Naive thymus-derived CD4-positive, alpha-beta T cell (primary cell): Measurements from ENCODE around the gene PTDSS2. TPM values are rescaled to one million over a fixed set of nuclear protein-coding genes. Genes with fewer than 3 reads are reported as not detected.

Experiments used
- ATAC-seq: fragments of 150-1000 bp; cut with Tn5 transposase; 2 replicates; pipeline ENCODE4 v1.10.0; 2021; ENCODE audit warnings: mild to moderate bottlenecking, moderate library complexity
- CTCF ChIA-PET: fragments of 350-600 bp; sonication (Branson Sonifier 250); formaldehyde crosslinking; loops from one replicate; lab custom pipeline; 2021; ENCODE audit warnings: antibody characterized with exemption; lab: Charles Lee
- POLR2A ChIA-PET: fragments of 350-600 bp; sonication (Branson Sonifier 250); formaldehyde crosslinking; loops from one replicate; lab custom pipeline; 2021; ENCODE audit warnings: antibody characterized with exemption, inconsistent platforms; lab: Charles Lee
- DNase-seq, 9 donors: peaks; one replicate each; pipeline versions ENCODE4 v3.0.0 to v3.0.0-alpha.2; 2020 to 2022; ENCODE audit warnings: mixed read lengths in 1 of 9
- H3K27ac ChIP-seq: one replicate; pipeline ENCODE4 v1.7.0; 2013; ENCODE audit warnings: mild to moderate bottlenecking, low read depth, low read length, moderate library complexity
- H3K27me3 ChIP-seq, 2 donors: one replicate each; pipeline ENCODE4 v1.7.0; 2013; ENCODE audit warnings: low read length in 2 of 2, mild to moderate bottlenecking in 2 of 2, moderate library complexity in 2 of 2; ENCODE audit not compliant: control insufficient read depth in 2 of 2, insufficient read depth in 2 of 2
- H3K36me3 ChIP-seq, 3 experiments: 1 replicate in 2 of 3; 2 replicates in 1 of 3; pipeline ENCODE4 v1.7.0; 2013; ENCODE audit warnings: low read length in 3 of 3, mild to moderate bottlenecking in 3 of 3, moderate library complexity in 1 of 3; ENCODE audit not compliant: insufficient read depth in 3 of 3, control insufficient read depth in 2 of 3
- H3K4me1 ChIP-seq, 2 donors: one replicate each; pipeline ENCODE4 v1.7.0; 2013; ENCODE audit warnings: low read length in 2 of 2, mild to moderate bottlenecking in 2 of 2, moderate library complexity in 1 of 2; ENCODE audit not compliant: control insufficient read depth in 2 of 2, insufficient read depth in 2 of 2
- H3K4me3 ChIP-seq: 2 replicates; pipeline ENCODE4 v1.7.0; 2013; ENCODE audit warnings: mild to moderate bottlenecking, low read length
- H3K9me3 ChIP-seq, 3 experiments: 1 replicate in 2 of 3; 2 replicates in 1 of 3; pipeline ENCODE4 v1.7.0; 2013; ENCODE audit warnings: low read length in 3 of 3; ENCODE audit not compliant: control insufficient read depth in 2 of 3
- H3K27ac Mint-ChIP-seq, 9 donors: one replicate each; pipeline ENCODE4 v1.8.0; 2020 to 2022; ENCODE audit warnings: mixed read lengths in 9 of 9, mild to moderate bottlenecking in 8 of 9, moderate library complexity in 5 of 9, inconsistent platforms in 2 of 9
- H3K27me3 Mint-ChIP-seq, 5 donors: one replicate each; pipeline ENCODE4 v1.8.0; 2021 to 2022; ENCODE audit warnings: mixed read lengths in 5 of 5, mild to moderate bottlenecking in 1 of 5
- H3K36me3 Mint-ChIP-seq, 5 donors: one replicate each; pipeline ENCODE4 v1.8.0; 2020 to 2022; ENCODE audit warnings: mixed read lengths in 5 of 5, mild to moderate bottlenecking in 3 of 5, inconsistent platforms in 1 of 5
- H3K4me1 Mint-ChIP-seq, 7 donors: one replicate each; pipeline ENCODE4 v1.8.0; 2020 to 2022; ENCODE audit warnings: mixed read lengths in 7 of 7, mild to moderate bottlenecking in 3 of 7, inconsistent platforms in 1 of 7
- H3K4me3 Mint-ChIP-seq, 10 donors: one replicate each; pipeline ENCODE4 v1.8.0; 2020 to 2022; ENCODE audit warnings: mild to moderate bottlenecking in 10 of 10, mixed read lengths in 10 of 10, moderate library complexity in 6 of 10, inconsistent platforms in 2 of 10
- H3K9me3 Mint-ChIP-seq, 11 donors: one replicate each; pipeline ENCODE4 v1.8.0; 2020 to 2022; ENCODE audit warnings: mixed read lengths in 11 of 11, mild to moderate bottlenecking in 4 of 11, inconsistent platforms in 1 of 11, moderate library complexity in 1 of 11
- intact Hi-C, 2 donors: fragments of 100-400 bp; cut with micrococcal nuclease; formaldehyde crosslinking; loops; one replicate each; pipeline ENCODE4 v1.15.1; 2023
- polyA plus RNA-seq, 2 donors: library from polyadenylated mRNA; unstranded; fragments of 300-500 nt; fragmentation: Illumina TruSeq; gene quantifications; one replicate each; pipeline ENCODE4 v1.2.3, GENCODE V29; 2021
- total RNA-seq, 6 experiments: library from RNA in 5 of 6; stranded (reverse) in 5 of 6; gene quantifications; 1 replicate in 5 of 6; 2 replicates in 1 of 6; pipeline ENCODE4 v1.2.3 and lab custom pipeline; 2021 to 2026

The PTDSS2 gene
- total and polyA plus RNA-seq, 7 experiments from 2014 or later, result 9.0 to 27.7 (median 19.4) TPM

- CTCF ChIA-PET, result interaction anchor here (0.9 to 1.3 kb wide), 2 partner anchors 36 to 184 kb away, joined by 3 read pairs; no protein-coding TSS in a partner anchor
- peak overlapping the region; percentile 92 for H3K4me3 ChIP-seq
- H3K27me3 ChIP-seq, result no peaks in the 10 kb centered on the region
- POLR2A ChIA-PET, result interaction anchor here (0.6 to 5.2 kb wide), 4 partner anchors 27 to 391 kb away, joined by 3 to 93 read pairs (median 3); partner anchors contain the start of gene PTDSS2
- peaks cover 0 to 11% (median 0%) of the 10 kb centered on the region in 5 donors for H3K36me3 Mint-ChIP-seq
- peaks cover 0 to 2% (median 0%) of the 10 kb centered on the region in 11 donors for H3K9me3 Mint-ChIP-seq
- H3K4me3 Mint-ChIP-seq, result peak overlapping the region; percentile 82 to 100 (median 95)
- peaks cover 16 to 21% of the 10 kb centered on the region in 2 donors for H3K4me1 ChIP-seq
- peaks cover 0 to 21% (median 0%) of the 10 kb centered on the region in 3 experiments for H3K36me3 ChIP-seq
- no peaks in the 10 kb centered on the region for H3K9me3 ChIP-seq
- H3K27me3 Mint-ChIP-seq, result no peaks in the 10 kb centered on the region
- H3K27ac ChIP-seq, result peak overlapping the region; percentile 61
- no peak for ATAC-seq
- intact Hi-C loops, result loop anchor here in 1 of 2 donors (10.0 kb wide), 2 partner anchors 282 to 382 kb away; partner anchors contain the start of genes CEND1, DEAF1, SLC25A22 and TMEM80
- H3K4me1 Mint-ChIP-seq, result peaks cover 14 to 33% (median 26%) of the 10 kb centered on the region in 7 donors
- peak overlapping the region in 3 of 9 donors; percentile 79 to 88 (median 85) for H3K27ac Mint-ChIP-seq
- peak in 2 of 9 donors; percentile 10 to 20 for DNase-seq
Measured at GRCh38 chr11:412641-413119, 37.4 kb upstream of the PTDSS2 start.

DNA sequence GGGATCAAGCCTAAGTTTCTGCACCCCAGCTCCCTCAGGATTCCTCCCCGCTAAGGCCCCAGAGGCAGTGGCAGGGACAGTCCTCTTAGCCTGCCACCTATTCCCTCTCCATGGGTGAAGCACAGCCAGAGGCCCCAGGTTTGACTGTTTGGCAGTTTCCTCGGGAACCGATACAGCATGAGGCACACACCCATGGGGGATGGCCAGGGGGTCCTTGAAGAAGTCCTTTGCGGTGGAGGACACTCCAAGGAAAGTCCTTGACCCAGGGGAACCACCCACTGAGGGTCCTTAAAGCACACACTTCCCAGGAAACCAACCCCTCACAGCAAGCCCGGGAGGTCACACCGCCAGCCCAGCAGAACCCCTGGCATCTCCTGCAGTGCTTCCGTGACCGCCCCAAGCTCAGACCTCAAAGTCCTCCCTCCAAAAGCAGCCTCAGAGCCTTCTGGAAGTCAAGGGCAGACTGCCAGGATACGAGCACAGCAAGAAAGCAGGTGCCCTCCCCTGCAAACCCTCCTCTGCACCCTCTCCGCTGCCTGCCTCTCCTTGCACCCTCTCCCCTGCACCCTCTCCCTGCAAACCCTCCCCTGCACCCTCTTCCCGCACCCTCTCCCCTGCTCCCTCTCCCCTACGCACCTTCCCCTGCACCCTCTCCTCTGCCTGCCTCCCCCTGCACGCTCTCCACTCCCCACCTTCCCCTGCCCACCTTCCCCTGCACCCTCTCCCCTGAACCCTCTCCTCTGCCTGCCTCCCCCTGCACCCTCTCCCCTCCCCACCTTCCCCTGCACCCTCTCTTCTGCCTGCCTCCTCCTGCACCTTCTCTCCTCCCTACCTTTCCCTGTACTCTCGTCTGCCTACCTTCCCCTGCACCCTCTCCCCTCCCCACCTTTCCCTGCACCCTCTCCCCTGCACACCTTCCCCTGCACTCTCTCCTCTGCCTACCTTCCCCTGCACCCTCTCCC is 36.7 kb upstream of the PTDSS2 start:
- CTCF ChIA-PET, result interaction anchor here (0.9 to 1.3 kb wide), 2 partner anchors 35 to 185 kb away, joined by 3 read pairs; no protein-coding TSS in a partner anchor
- intact Hi-C loops, result loop anchor here (2.0 to 10.0 kb wide), 5 partner anchors 93 to 381 kb away; partner anchors contain the start of genes BET1L (in 1 of the 2), CEND1 (in 1 of the 2), DEAF1 (in 1 of the 2) and PSMD13 (in 1 of the 2)
- no peaks in the 10 kb centered on the region for H3K27me3 Mint-ChIP-seq
- peak overlapping the region; percentile 92 for H3K4me3 ChIP-seq
- peaks cover 14 to 37% (median 26%) of the 10 kb centered on the region in 7 donors for H3K4me1 Mint-ChIP-seq
- peaks cover 11 to 21% of the 10 kb centered on the region in 2 donors for H3K4me1 ChIP-seq
- H3K27ac ChIP-seq, result peak overlapping the region; percentile 61
- H3K9me3 ChIP-seq, result no peaks in the 10 kb centered on the region
- H3K36me3 Mint-ChIP-seq, result peaks cover 0 to 11% (median 0%) of the 10 kb centered on the region in 5 donors
- no peaks in the 10 kb centered on the region for H3K27me3 ChIP-seq
- POLR2A ChIA-PET, result interaction anchor here (0.6 to 5.2 kb wide), 10 partner anchors 17 to 206 kb away, joined by 3 to 93 read pairs (median 6); partner anchors contain the start of genes BET1L, PTDSS2 and RIC8A
- peak overlapping the region; percentile 82 to 100 (median 95) for H3K4me3 Mint-ChIP-seq
- ATAC-seq (no peak), DNase-seq (peak in 4 of 9 donors; percentile 5 to 54 (median 36))
- H3K27ac Mint-ChIP-seq, result peak overlapping the region in 7 of 9 donors; percentile 42 to 88 (median 80)
- peaks cover 0 to 19% (median 0%) of the 10 kb centered on the region in 3 experiments for H3K36me3 ChIP-seq
- peaks cover 0 to 2% (median 0%) of the 10 kb centered on the region in 11 donors for H3K9me3 Mint-ChIP-seq

- Mint-ChIP-seq H3K27me3 (no peaks in the 10 kb centered on the region), H3K27ac (peak overlapping the region; percentile 78 to 97 (median 90)), H3K4me3 (peak overlapping the region; percentile 94 to 100 (median 96)), H3K9me3 (peaks cover 0 to 2% (median 0%) of the 10 kb centered on the region in 11 donors), H3K4me1 (peaks cover 14 to 37% (median 20%) of the 10 kb centered on the region in 7 donors), H3K36me3 (peaks cover 0 to 11% (median 0%) of the 10 kb centered on the region in 5 donors)
- ChIA-PET POLR2A (interaction anchor here (0.6 to 5.2 kb wide), 19 partner anchors 9 to 208 kb away, joined by 3 to 93 read pairs (median 5); partner anchors contain the start of genes ANO9, BET1L, PTDSS2 and RIC8A), CTCF (interaction anchor here (0.8 to 3.2 kb wide), 5 partner anchors 29 to 87 kb away, joined by 3 to 16 read pairs (median 7); partner anchors contain the start of gene PTDSS2)
- peaks cover 0 to 10% (median 0%) of the 10 kb centered on the region in 3 experiments for H3K36me3 ChIP-seq
- H3K9me3 ChIP-seq, result no peaks in the 10 kb centered on the region
- ATAC-seq (peak; percentile 35), DNase-seq (peak in 2 of 9 donors; percentile 17 to 41)
- H3K27ac ChIP-seq, result peak overlapping the region; percentile 75
- H3K4me1 ChIP-seq, result peaks cover 11 to 21% of the 10 kb centered on the region in 2 donors
- peak overlapping the region; percentile 92 for H3K4me3 ChIP-seq
- no peaks in the 10 kb centered on the region for H3K27me3 ChIP-seq
- intact Hi-C loops, result loop anchor here (2.0 to 10.0 kb wide), 5 partner anchors 92 to 380 kb away; partner anchors contain the start of genes BET1L (in 1 of the 2), CEND1 (in 1 of the 2), DEAF1 (in 1 of the 2) and PSMD13 (in 1 of the 2)
Measured at GRCh38 chr11:414318-414857, 35.7 kb upstream of the PTDSS2 start.

GRCh38 chr11:415640-416041 is 34.4 kb upstream of the PTDSS2 start:
- peak overlapping the region; percentile 94 to 100 (median 96) for H3K4me3 Mint-ChIP-seq
- H3K27ac ChIP-seq, result peak overlapping the region; percentile 75
- H3K4me1 Mint-ChIP-seq, result peaks cover 10 to 37% (median 17%) of the 10 kb centered on the region in 7 donors
- H3K36me3 ChIP-seq, result no peaks in the 10 kb centered on the region
- H3K4me3 ChIP-seq, result peak overlapping the region; percentile 92
- peak overlapping the region; percentile 78 to 97 (median 90) for H3K27ac Mint-ChIP-seq
- H3K27me3 ChIP-seq, result no peaks in the 10 kb centered on the region
- DNase-seq, result peak in 2 of 9 donors; percentile 9 to 41
- CTCF ChIA-PET, result interaction anchor here (0.5 to 3.2 kb wide), 8 partner anchors 8 to 103 kb away, joined by 3 to 16 read pairs (median 5); partner anchors contain the start of gene PTDSS2
- no peak for ATAC-seq
- H3K9me3 Mint-ChIP-seq, result peaks cover 0 to 2% (median 0%) of the 10 kb centered on the region in 11 donors
- no peaks in the 10 kb centered on the region for H3K27me3 Mint-ChIP-seq
- peaks cover 0 to 11% (median 0%) of the 10 kb centered on the region in 5 donors for H3K36me3 Mint-ChIP-seq
- intact Hi-C loops, result loop anchor here (1.0 to 10.0 kb wide), 10 partner anchors 8 to 379 kb away; partner anchors contain the start of genes BET1L (in 1 of the 2), CEND1 (in 1 of the 2), DEAF1 (in 1 of the 2) and IFITM1 (in 1 of the 2)
- H3K4me1 ChIP-seq, result peaks cover 11 to 21% of the 10 kb centered on the region in 2 donors
- POLR2A ChIA-PET, result interaction anchor here (0.9 to 5.2 kb wide), 17 partner anchors 9 to 390 kb away, joined by 3 to 93 read pairs (median 9); partner anchors contain the start of genes ANO9, BET1L, PTDSS2 and RIC8A
- no peaks in the 10 kb centered on the region for H3K9me3 ChIP-seq

DNA sequence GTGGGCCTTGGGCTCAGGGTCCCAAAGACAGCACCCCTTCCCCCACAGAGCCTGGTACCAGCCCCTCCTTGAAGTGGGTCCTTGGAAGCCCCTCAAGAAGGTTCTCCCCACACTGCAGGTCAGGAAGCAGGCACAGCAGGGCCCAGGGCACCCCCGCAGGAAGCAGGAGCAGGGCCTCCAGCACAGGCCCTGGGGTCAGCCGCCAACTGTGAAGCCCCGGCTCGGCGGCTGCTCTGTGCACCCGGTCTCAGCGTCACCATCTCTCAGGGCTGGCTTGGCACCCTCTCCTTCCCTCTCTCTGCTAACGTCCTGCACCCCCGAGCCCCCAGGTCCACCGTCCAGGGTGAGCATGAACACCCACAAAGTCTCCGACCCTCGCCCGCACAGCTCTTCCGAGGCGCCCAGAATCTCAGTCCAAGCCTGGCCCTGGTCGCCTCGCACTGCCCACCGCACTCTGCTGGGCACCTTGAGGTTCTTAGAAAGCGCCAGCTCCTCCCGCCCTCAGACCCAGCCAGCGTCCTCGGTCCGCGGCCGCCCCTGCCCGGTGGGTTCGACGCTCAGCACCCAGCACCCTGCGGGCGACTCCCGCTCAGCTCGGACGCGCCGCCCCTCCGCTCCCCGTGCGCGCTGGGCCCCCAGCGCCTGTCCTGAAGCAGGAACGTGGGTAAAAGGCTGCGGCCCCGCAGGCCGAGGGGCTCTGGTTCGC is 33.9 kb upstream of the PTDSS2 start:
- intact Hi-C loops, result loop anchor here (5.0 to 10.0 kb wide), 4 partner anchors 104 to 379 kb away; partner anchors contain the start of genes CEND1 (in 1 of the 2), DEAF1 (in 1 of the 2), IFITM1 (in 1 of the 2) and IFITM2 (in 1 of the 2)
- ATAC-seq, result peak; percentile 1

More for the DNA sequence above, 33.9 kb upstream of the PTDSS2 start:
- H3K27me3 ChIP-seq, result no peaks in the 10 kb centered on the region
- H3K9me3 ChIP-seq, result no peaks in the 10 kb centered on the region
- peak overlapping the region; percentile 94 to 100 (median 96) for H3K4me3 Mint-ChIP-seq
- ChIA-PET CTCF (interaction anchor here (0.5 to 3.2 kb wide), 5 partner anchors 9 to 103 kb away, joined by 3 to 16 read pairs (median 7); partner anchors contain the start of gene PTDSS2), POLR2A (interaction anchor here (0.8 to 5.2 kb wide), 19 partner anchors 9 to 390 kb away, joined by 3 to 93 read pairs (median 4); partner anchors contain the start of genes ANO9, BET1L, PTDSS2 and RIC8A)
- peak overlapping the region; percentile 92 for H3K4me3 ChIP-seq
- H3K4me1 Mint-ChIP-seq, result peaks cover 10 to 37% (median 17%) of the 10 kb centered on the region in 7 donors
- peaks cover 11 to 21% of the 10 kb centered on the region in 2 donors for H3K4me1 ChIP-seq
- peak overlapping the region; percentile 78 to 97 (median 90) for H3K27ac Mint-ChIP-seq
- peaks cover 0 to 11% (median 0%) of the 10 kb centered on the region in 5 donors for H3K36me3 Mint-ChIP-seq
- H3K36me3 ChIP-seq, result no peaks in the 10 kb centered on the region
- peaks cover 0 to 2% (median 0%) of the 10 kb centered on the region in 11 donors for H3K9me3 Mint-ChIP-seq
- peak in 2 of 9 donors; percentile 9 for DNase-seq
- no peaks in the 10 kb centered on the region for H3K27me3 Mint-ChIP-seq
- peak overlapping the region; percentile 75 for H3K27ac ChIP-seq
